SK-N-SH treated with all-trans-retinoic acid at 6 μM for 48 hours (cell line): ENCODE data around the gene NREP.

Experiments used
- ATAC-seq: fragments of 200-7000 bp; cut with Tn5 transposase; 3 replicates; pipeline ENCODE4 v1.9.1; 2020; ENCODE audit warnings: mild to moderate bottlenecking, moderate library complexity
- ARNTL ChIP-seq: fragments of 450-650 bp; formaldehyde crosslinking; IDR thresholded peaks from 2 replicates; pipeline ENCODE4 v1.5.0; 2020; ENCODE audit warnings: low read depth, mild to moderate bottlenecking, moderate library complexity, borderline replicate concordance
- CSDC2 ChIP-seq: fragments of 250-450 bp; sonication (Bioruptor Pico); IDR thresholded peaks from 2 replicates; pipeline ENCODE4 v1.5.0; 2020; ENCODE audit warnings: mild to moderate bottlenecking, moderate library complexity
- ESRRG ChIP-seq: fragments of 250-450 bp; sonication (Bioruptor Pico); IDR thresholded peaks from 2 replicates; pipeline ENCODE4 v1.6.1; 2021; ENCODE audit warnings: mild to moderate bottlenecking
- GLIS3 ChIP-seq: fragments of 250-450 bp; sonication (Bioruptor Pico); IDR thresholded peaks from 2 replicates; pipeline ENCODE4 v1.5.0; 2020; ENCODE audit warnings: mild to moderate bottlenecking, moderate library complexity
- ISL1 ChIP-seq: fragments of 250-450 bp; sonication (Bioruptor Pico); IDR thresholded peaks from 2 replicates; pipeline ENCODE4 v2.1.2; 2022; ENCODE audit warnings: mild to moderate bottlenecking, moderate library complexity
- OSR1 ChIP-seq: fragments of 250-450 bp; sonication (Bioruptor Pico); IDR thresholded peaks from 2 replicates; pipeline ENCODE4 v1.8.0; 2022; ENCODE audit warnings: moderate library complexity, mild to moderate bottlenecking, inconsistent platforms
- PPARA ChIP-seq: fragments of 250-450 bp; sonication (Bioruptor Pico); IDR thresholded peaks from 2 replicates; pipeline ENCODE4 v1.5.0; 2020; ENCODE audit warnings: mild to moderate bottlenecking, borderline replicate concordance
- RARB ChIP-seq: fragments of 250-450 bp; sonication (Bioruptor Pico); IDR thresholded peaks from 2 replicates; pipeline ENCODE4 v1.8.0; 2021; ENCODE audit warnings: mild to moderate bottlenecking, moderate library complexity
- SNAI2 ChIP-seq: fragments of 250-450 bp; sonication (Bioruptor Pico); IDR thresholded peaks from 2 replicates; pipeline ENCODE4 v1.5.0; 2020; ENCODE audit warnings: mild to moderate bottlenecking, moderate library complexity
- TCF4 ChIP-seq: fragments of 250-450 bp; sonication (Bioruptor Pico); IDR thresholded peaks from 2 replicates; pipeline ENCODE4 v1.8.0; 2021; ENCODE audit warnings: mild to moderate bottlenecking, moderate library complexity, borderline replicate concordance
- ZC3H10 ChIP-seq: fragments of 250-450 bp; sonication (Bioruptor Pico); IDR thresholded peaks from 2 replicates; pipeline ENCODE4 v1.5.1; 2021; ENCODE audit warnings: mild to moderate bottlenecking, moderate library complexity
- ZFP3 ChIP-seq: fragments of 250-450 bp; sonication (Bioruptor Pico); IDR thresholded peaks from 2 replicates; pipeline ENCODE4 v1.5.0; 2020; ENCODE audit warnings: mild to moderate bottlenecking, moderate library complexity
- ZFP30 ChIP-seq: fragments of 450-650 bp; formaldehyde crosslinking; IDR thresholded peaks from 2 replicates; pipeline ENCODE4 v1.5.0; 2022; ENCODE audit warnings: mild to moderate bottlenecking, moderate library complexity
- ZNF565 ChIP-seq: fragments of 450-650 bp; formaldehyde crosslinking; conservative IDR thresholded peaks from 2 replicates; pipeline ENCODE4 v1.5.0; 2020; ENCODE audit warnings: low read depth, mild to moderate bottlenecking, moderate library complexity
- ZNF70 ChIP-seq: fragments of 450-650 bp; formaldehyde crosslinking; IDR thresholded peaks from 2 replicates; pipeline ENCODE4 v1.5.0; 2020; ENCODE audit warnings: mild to moderate bottlenecking, moderate library complexity
- TF ChIP-seq, protein P1 (sequence below): fragments of 250-450 bp; sonication (Bioruptor Pico); IDR thresholded peaks from 2 replicates; pipeline ENCODE4 v1.5.1; 2021; ENCODE audit warnings: mild to moderate bottlenecking, moderate library complexity
- TF ChIP-seq, protein P2 (sequence below): fragments of 250-450 bp; sonication (Bioruptor Pico); IDR thresholded peaks from 2 replicates; pipeline ENCODE4 v1.8.0; 2021; ENCODE audit warnings: low read depth, mild to moderate bottlenecking, moderate library complexity, borderline replicate concordance
- TF ChIP-seq, protein P3 (sequence below): fragments of 250-450 bp; sonication (Bioruptor Pico); IDR thresholded peaks from 2 replicates; pipeline ENCODE4 v1.8.0; 2020; ENCODE audit warnings: mild to moderate bottlenecking, moderate library complexity, borderline replicate concordance
- TF ChIP-seq, protein P4 (sequence below): fragments of 250-450 bp; sonication (Bioruptor Pico); IDR thresholded peaks from 2 replicates; pipeline ENCODE4 v1.5.0; 2020; ENCODE audit warnings: mild to moderate bottlenecking, moderate library complexity
- TF ChIP-seq, protein P5 (sequence below): fragments of 250-450 bp; sonication (Bioruptor Pico); IDR thresholded peaks from 2 replicates; pipeline ENCODE4 v1.5.1; 2020; ENCODE audit warnings: low read depth, mild to moderate bottlenecking, moderate library complexity

The NREP gene

DNA sequence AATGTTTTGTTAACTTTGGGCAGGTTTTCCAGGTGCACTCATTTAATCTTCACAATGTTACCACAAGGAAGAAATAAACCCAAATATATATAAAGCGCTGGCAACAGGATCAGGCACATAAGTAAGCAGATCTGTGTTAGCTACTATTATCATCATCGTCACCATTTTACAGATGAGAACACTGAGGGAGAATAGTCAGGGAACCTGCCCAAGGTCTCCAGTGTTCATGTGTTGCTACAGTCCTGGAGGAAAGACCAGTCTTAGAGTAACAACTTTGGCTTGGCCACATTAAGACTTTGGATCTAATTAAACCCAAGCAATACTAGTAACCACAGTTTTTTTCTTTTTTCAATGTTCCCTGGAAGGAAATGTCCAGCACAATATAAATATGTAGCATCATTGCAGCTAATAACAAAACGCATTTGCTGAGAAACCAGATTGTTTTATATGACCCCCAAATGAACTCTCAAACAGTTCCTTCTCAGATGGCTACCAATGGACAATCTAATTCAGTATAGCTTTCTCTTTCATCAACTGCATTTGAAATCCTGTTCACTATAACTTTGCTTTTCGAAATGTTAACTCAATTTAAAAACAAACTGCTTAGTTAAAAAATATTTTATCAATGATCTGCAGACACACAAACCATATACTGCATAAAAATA, 11.8 kb downstream of the NREP start:
- TF ChIP-seq ARNTL (CRISPR knock-in tag), result no peak
- TF ChIP-seq CSDC2, result no peak
- TF ChIP-seq, protein P1, sequence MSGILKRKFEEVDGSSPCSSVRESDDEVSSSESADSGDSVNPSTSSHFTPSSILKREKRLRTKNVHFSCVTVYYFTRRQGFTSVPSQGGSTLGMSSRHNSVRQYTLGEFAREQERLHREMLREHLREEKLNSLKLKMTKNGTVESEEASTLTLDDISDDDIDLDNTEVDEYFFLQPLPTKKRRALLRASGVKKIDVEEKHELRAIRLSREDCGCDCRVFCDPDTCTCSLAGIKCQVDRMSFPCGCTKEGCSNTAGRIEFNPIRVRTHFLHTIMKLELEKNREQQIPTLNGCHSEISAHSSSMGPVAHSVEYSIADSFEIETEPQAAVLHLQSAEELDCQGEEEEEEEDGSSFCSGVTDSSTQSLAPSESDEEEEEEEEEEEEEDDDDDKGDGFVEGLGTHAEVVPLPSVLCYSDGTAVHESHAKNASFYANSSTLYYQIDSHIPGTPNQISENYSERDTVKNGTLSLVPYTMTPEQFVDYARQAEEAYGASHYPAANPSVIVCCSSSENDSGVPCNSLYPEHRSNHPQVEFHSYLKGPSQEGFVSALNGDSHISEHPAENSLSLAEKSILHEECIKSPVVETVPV (CRISPR knock-in tag), result no peak
- TF ChIP-seq ISL1 (CRISPR knock-in tag), result no peak
- no peak for TF ChIP-seq ESRRG (CRISPR knock-in tag)
- TF ChIP-seq ZC3H10 (CRISPR knock-in tag), result no peak
- no peak for TF ChIP-seq GLIS3 (CRISPR knock-in tag)
- TF ChIP-seq, protein P2, sequence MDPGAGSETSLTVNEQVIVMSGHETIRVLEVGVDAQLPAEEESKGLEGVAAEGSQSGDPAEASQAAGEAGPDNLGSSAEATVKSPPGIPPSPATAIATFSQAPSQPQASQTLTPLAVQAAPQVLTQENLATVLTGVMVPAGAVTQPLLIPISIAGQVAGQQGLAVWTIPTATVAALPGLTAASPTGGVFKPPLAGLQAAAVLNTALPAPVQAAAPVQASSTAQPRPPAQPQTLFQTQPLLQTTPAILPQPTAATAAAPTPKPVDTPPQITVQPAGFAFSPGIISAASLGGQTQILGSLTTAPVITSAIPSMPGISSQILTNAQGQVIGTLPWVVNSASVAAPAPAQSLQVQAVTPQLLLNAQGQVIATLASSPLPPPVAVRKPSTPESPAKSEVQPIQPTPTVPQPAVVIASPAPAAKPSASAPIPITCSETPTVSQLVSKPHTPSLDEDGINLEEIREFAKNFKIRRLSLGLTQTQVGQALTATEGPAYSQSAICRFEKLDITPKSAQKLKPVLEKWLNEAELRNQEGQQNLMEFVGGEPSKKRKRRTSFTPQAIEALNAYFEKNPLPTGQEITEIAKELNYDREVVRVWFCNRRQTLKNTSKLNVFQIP, result no peak
- ATAC-seq, result no peak

DNA sequence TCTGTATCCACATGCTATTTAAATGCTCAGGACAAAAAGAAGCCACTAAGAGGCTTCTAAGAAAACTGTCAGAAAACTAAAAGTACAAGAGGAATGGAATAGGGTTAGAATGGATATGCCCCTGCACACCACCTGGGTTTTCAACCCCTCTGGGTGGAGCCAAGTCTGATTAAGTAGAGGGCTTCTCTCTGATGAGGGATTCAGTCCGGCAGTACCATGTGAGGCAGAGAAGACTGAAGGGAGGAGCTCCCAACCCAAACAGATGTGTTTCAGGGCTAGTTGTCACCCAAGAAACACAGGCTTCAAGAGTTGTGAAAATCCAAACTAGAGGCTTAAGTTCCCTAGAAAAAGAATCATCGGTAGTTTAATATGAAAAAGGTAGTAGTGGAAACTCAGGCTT, 12.5 kb downstream of the NREP start:
- TF ChIP-seq RARB (CRISPR knock-in tag) (no peak), ZNF70 (no peak), OSR1 (CRISPR knock-in tag) (no peak), ARNTL (CRISPR knock-in tag) (no peak), ESRRG (CRISPR knock-in tag) (no peak), ZFP3 (CRISPR knock-in tag) (no peak), SNAI2 (CRISPR knock-in tag) (no peak), PPARA (CRISPR knock-in tag) (no peak), ZFP30 (CRISPR knock-in tag) (no peak), ISL1 (CRISPR knock-in tag) (no peak), TCF4 (CRISPR knock-in tag) (no peak), ZNF565 (CRISPR knock-in tag) (no peak), CSDC2 (no peak)
- TF ChIP-seq, protein P3, sequence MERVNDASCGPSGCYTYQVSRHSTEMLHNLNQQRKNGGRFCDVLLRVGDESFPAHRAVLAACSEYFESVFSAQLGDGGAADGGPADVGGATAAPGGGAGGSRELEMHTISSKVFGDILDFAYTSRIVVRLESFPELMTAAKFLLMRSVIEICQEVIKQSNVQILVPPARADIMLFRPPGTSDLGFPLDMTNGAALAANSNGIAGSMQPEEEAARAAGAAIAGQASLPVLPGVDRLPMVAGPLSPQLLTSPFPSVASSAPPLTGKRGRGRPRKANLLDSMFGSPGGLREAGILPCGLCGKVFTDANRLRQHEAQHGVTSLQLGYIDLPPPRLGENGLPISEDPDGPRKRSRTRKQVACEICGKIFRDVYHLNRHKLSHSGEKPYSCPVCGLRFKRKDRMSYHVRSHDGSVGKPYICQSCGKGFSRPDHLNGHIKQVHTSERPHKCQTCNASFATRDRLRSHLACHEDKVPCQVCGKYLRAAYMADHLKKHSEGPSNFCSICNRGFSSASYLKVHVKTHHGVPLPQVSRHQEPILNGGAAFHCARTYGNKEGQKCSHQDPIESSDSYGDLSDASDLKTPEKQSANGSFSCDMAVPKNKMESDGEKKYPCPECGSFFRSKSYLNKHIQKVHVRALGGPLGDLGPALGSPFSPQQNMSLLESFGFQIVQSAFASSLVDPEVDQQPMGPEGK, result no peak
- TF ChIP-seq, protein P1 (CRISPR knock-in tag), result no peak
- TF ChIP-seq, protein P4, sequence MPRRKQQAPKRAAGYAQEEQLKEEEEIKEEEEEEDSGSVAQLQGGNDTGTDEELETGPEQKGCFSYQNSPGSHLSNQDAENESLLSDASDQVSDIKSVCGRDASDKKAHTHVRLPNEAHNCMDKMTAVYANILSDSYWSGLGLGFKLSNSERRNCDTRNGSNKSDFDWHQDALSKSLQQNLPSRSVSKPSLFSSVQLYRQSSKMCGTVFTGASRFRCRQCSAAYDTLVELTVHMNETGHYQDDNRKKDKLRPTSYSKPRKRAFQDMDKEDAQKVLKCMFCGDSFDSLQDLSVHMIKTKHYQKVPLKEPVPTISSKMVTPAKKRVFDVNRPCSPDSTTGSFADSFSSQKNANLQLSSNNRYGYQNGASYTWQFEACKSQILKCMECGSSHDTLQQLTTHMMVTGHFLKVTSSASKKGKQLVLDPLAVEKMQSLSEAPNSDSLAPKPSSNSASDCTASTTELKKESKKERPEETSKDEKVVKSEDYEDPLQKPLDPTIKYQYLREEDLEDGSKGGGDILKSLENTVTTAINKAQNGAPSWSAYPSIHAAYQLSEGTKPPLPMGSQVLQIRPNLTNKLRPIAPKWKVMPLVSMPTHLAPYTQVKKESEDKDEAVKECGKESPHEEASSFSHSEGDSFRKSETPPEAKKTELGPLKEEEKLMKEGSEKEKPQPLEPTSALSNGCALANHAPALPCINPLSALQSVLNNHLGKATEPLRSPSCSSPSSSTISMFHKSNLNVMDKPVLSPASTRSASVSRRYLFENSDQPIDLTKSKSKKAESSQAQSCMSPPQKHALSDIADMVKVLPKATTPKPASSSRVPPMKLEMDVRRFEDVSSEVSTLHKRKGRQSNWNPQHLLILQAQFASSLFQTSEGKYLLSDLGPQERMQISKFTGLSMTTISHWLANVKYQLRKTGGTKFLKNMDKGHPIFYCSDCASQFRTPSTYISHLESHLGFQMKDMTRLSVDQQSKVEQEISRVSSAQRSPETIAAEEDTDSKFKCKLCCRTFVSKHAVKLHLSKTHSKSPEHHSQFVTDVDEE (CRISPR knock-in tag), result no peak
- TF ChIP-seq, protein P5, sequence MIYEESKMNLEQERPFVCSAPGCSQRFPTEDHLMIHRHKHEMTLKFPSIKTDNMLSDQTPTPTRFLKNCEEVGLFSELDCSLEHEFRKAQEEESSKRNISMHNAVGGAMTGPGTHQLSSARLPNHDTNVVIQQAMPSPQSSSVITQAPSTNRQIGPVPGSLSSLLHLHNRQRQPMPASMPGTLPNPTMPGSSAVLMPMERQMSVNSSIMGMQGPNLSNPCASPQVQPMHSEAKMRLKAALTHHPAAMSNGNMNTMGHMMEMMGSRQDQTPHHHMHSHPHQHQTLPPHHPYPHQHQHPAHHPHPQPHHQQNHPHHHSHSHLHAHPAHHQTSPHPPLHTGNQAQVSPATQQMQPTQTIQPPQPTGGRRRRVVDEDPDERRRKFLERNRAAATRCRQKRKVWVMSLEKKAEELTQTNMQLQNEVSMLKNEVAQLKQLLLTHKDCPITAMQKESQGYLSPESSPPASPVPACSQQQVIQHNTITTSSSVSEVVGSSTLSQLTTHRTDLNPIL (CRISPR knock-in tag), result no peak
- no peak for ATAC-seq
